Liver (tissue), 9 donors: ENCODE data around the gene HOXC10. TPM values are rescaled to one million over a fixed set of nuclear protein-coding genes. Genes with fewer than 3 reads are reported as not detected.

Experiments
- DNase-seq: peaks from one replicate; pipeline ENCODE4 v3.0.0-alpha.2; 2017; ENCODE audit warnings: low spot score
- H3K27ac ChIP-seq, 2 donors: one replicate each; pipeline ENCODE4 v1.7.0; 2013; ENCODE audit warnings: inconsistent platforms in 2 of 2, low read length in 2 of 2, control low read depth in 1 of 2, low read depth in 1 of 2, mild to moderate bottlenecking in 1 of 2
- H3K27me3 ChIP-seq, 4 donors: one replicate each; pipeline versions ENCODE4 v1.6.1 to v1.7.0; 2013; ENCODE audit warnings: low read length in 3 of 4, inconsistent platforms in 1 of 4, mild to moderate bottlenecking in 1 of 4, moderate library complexity in 1 of 4; ENCODE audit not compliant: control insufficient read depth in 4 of 4, insufficient read depth in 4 of 4
- H3K36me3 ChIP-seq, 4 donors: one replicate each; pipeline versions ENCODE4 v1.6.1 to v1.7.0; 2013; ENCODE audit warnings: low read length in 3 of 4, mild to moderate bottlenecking in 3 of 4, low read depth in 1 of 4, moderate library complexity in 1 of 4; ENCODE audit not compliant: control insufficient read depth in 4 of 4, insufficient read depth in 3 of 4
- H3K4me1 ChIP-seq, 4 donors: one replicate each; pipeline versions ENCODE4 v1.6.1 to v1.7.0; 2013; ENCODE audit warnings: low read length in 3 of 4, mild to moderate bottlenecking in 3 of 4, moderate library complexity in 1 of 4; ENCODE audit not compliant: control insufficient read depth in 4 of 4, insufficient read depth in 4 of 4
- H3K4me3 ChIP-seq, 3 donors: one replicate each; pipeline versions ENCODE4 v1.6.1 to v1.7.0; 2013; ENCODE audit warnings: low read length in 3 of 3, control low read depth in 1 of 3, low read depth in 1 of 3, mild to moderate bottlenecking in 1 of 3
- H3K9ac ChIP-seq, 2 donors: one replicate each; pipeline ENCODE4 v1.7.0; 2013; ENCODE audit warnings: low read length in 2 of 2, mild to moderate bottlenecking in 2 of 2, moderate library complexity in 2 of 2, control low read depth in 1 of 2, low read depth in 1 of 2
- H3K9me3 ChIP-seq, 4 donors: one replicate each; pipeline versions ENCODE4 v1.6.1 to v1.7.0; 2013; ENCODE audit warnings: low read length in 3 of 4; ENCODE audit not compliant: control insufficient read depth in 4 of 4
- ATF3 ChIP-seq: IDR thresholded peaks from 2 replicates; pipeline ENCODE4 v1.6.1; 2016; ENCODE audit warnings: antibody characterized with exemption
- EGR1 ChIP-seq, 2 donors: IDR thresholded peaks; 2 replicates each; pipeline ENCODE4 v1.6.1; 2016 to 2018; ENCODE audit warnings: antibody characterized with exemption in 2 of 2, low read depth in 2 of 2
- FOXA1 ChIP-seq: IDR thresholded peaks from 2 replicates; pipeline ENCODE4 v1.6.1; 2016; ENCODE audit warnings: antibody characterized with exemption
- FOXA2 ChIP-seq: IDR thresholded peaks from 2 replicates; pipeline ENCODE4 v1.6.1; 2016; ENCODE audit warnings: antibody characterized with exemption
- GABPA ChIP-seq, 2 donors: IDR thresholded peaks in 1 of 2; conservative IDR thresholded peaks in 1 of 2; 2 replicates each; pipeline ENCODE4 v1.6.1; 2016; ENCODE audit warnings: antibody characterized with exemption in 2 of 2, mild to moderate bottlenecking in 1 of 2, moderate library complexity in 1 of 2
- HNF4A ChIP-seq, 2 donors: conservative IDR thresholded peaks; 2 replicates each; pipeline ENCODE4 v1.6.1; 2016; ENCODE audit warnings: antibody characterized with exemption in 2 of 2, mild to moderate bottlenecking in 2 of 2
- JUND ChIP-seq, 2 donors: IDR thresholded peaks; 2 replicates each; pipeline ENCODE4 v1.6.1; 2016; ENCODE audit warnings: antibody characterized with exemption in 2 of 2
- NR2F2 ChIP-seq: IDR thresholded peaks from 2 replicates; pipeline ENCODE4 v1.6.1; 2016; ENCODE audit warnings: antibody characterized with exemption
- RAD21 ChIP-seq, 2 donors: IDR thresholded peaks; 2 replicates each; pipeline ENCODE4 v1.6.1; 2016; ENCODE audit warnings: antibody characterized with exemption in 2 of 2, mild to moderate bottlenecking in 2 of 2
- REST ChIP-seq: IDR thresholded peaks from 2 replicates; pipeline ENCODE4 v1.6.1; 2016; ENCODE audit warnings: antibody characterized with exemption, mild to moderate bottlenecking
- TAF1 ChIP-seq: conservative IDR thresholded peaks from 2 replicates; pipeline ENCODE4 v1.6.1; 2016; ENCODE audit warnings: antibody characterized with exemption, mild to moderate bottlenecking
- YY1 ChIP-seq: IDR thresholded peaks from 2 replicates; pipeline ENCODE4 v1.6.1; 2016; ENCODE audit warnings: antibody characterized with exemption, mild to moderate bottlenecking
- ZBTB33 ChIP-seq: IDR thresholded peaks from 2 replicates; pipeline ENCODE4 v1.6.1; 2016; ENCODE audit warnings: antibody characterized with exemption
- WGBS: extraction: QIAGEN DNeasy Blood & Tissue Kit; methylation state at CpG from one replicate; pipeline ENCODE4 v1.1.7; 2013; 5-methylcytosine and 5-hydroxymethylcytosine counted together
- polyA plus RNA-seq, 2 donors: library from polyadenylated mRNA; stranded (reverse) in 1 of 2; unstranded in 1 of 2; fragments of 200-250 nt in 1 of 2; fragments of >200 nt in 1 of 2; fragmentation: Nextera tagmentation in 1 of 2; extraction: Ambion mirVana in 1 of 2; gene quantifications; one replicate each; pipeline versions ENCODE4 v1.2.1 to v1.2.3, GENCODE V29; 2013 to 2015
- total RNA-seq, 2 donors: library from RNA; depleted of rRNA; stranded (reverse); fragments of >200 nt; gene quantifications; one replicate each; pipeline ENCODE4 v1.2.3, GENCODE V29; 2014
- donor health status: healthy.
- donor health status: healthy.
- donor health status: healthy.
- donor health status: healthy.
- donor health status: healthy.

HOXC10 gene
- total and polyA plus RNA-seq, 4 donors, result not detected

- Histone ChIP-seq H3K36me3 (no peaks in the 10 kb centered on the region), H3K27me3 (peaks cover 9 to 55% (median 16%) of the 10 kb centered on the region in 4 donors), H3K9me3 (no peaks in the 10 kb centered on the region), H3K9ac (no peak overlapping the region), H3K4me1 (peaks cover 11 to 23% (median 15%) of the 10 kb centered on the region in 4 donors), H3K4me3 (peak overlapping the region in 1 of 3 donors; percentile 18), H3K27ac (no peak overlapping the region)
- no peak for DNase-seq
- WGBS, result 6% methylated on average over 35 of the region's 35 CpGs
- TF ChIP-seq JUND (IDR thresholded peaks at IDR 0.05) (no peak), NR2F2 (no peak)
These were observed 14.7 kb downstream of the HOXC10 start for GRCh38 chr12:53999559-54000115.

GRCh38 chr12:54000116-54001114 is 15.5 kb downstream of the HOXC10 start, which contains the start of gene HOXC9:
Gene HOXC9 (plus strand): TSS chr12:54000161. CDS start chr12:54000189, 28 bp downstream.
- Histone ChIP-seq H3K36me3 (no peaks in the 10 kb centered on the region), H3K4me3 (peak within 1 kb of the TSS in 1 of 3 donors; percentile 18), H3K27ac (no peak within 1 kb of the TSS), H3K9me3 (no peaks in the 10 kb centered on the region), H3K4me1 (peaks cover 7 to 16% (median 8%) of the 10 kb centered on the region in 4 donors), H3K9ac (no peak within 1 kb of the TSS), H3K27me3 (peaks cover 9 to 52% (median 14%) of the 10 kb centered on the region in 4 donors)
- no peak for TF ChIP-seq TAF1
- TF ChIP-seq ZBTB33, result no peak
- no peak for TF ChIP-seq FOXA1
- TF ChIP-seq EGR1 (IDR thresholded peaks at IDR 0.05; ENCODE audit: low read depth in 2 of 2), result no peak
- TF ChIP-seq GABPA (IDR thresholded peaks at IDR 0.05 in 1 of 2, conservative IDR thresholded peaks at IDR 0.05 in 1 of 2), result no peak
- TF ChIP-seq HNF4A (conservative IDR thresholded peaks at IDR 0.05), result no peak
- TF ChIP-seq ATF3, result no peak
- 4% methylated on average over 87 of the region's 87 CpGs for WGBS
- no peak for DNase-seq

GRCh38 chr12:54001283-54002187 is 16.6 kb downstream of the HOXC10 start:
- no peak for DNase-seq
- 18% methylated on average over 8 of the region's 8 CpGs for WGBS
- no peaks in the 10 kb centered on the region for H3K36me3 ChIP-seq
- no peak overlapping the region for H3K27ac ChIP-seq
- H3K9ac ChIP-seq, result no peak overlapping the region
- no peak overlapping the region for H3K4me3 ChIP-seq
- TF ChIP-seq FOXA2, result no peak
- no peak for TF ChIP-seq ATF3
- TF ChIP-seq RAD21 (IDR thresholded peaks at IDR 0.05), result no peak
- TF ChIP-seq REST, result no peak
- TF ChIP-seq EGR1 (IDR thresholded peaks at IDR 0.05; ENCODE audit: low read depth in 2 of 2), result no peak
- TF ChIP-seq YY1, result no peak
- no peak for TF ChIP-seq TAF1
- no peak for TF ChIP-seq JUND (IDR thresholded peaks at IDR 0.05)
- H3K27me3 ChIP-seq, result peaks cover 9 to 48% (median 11%) of the 10 kb centered on the region in 4 donors
- peaks cover 5 to 12% (median 9%) of the 10 kb centered on the region in 4 donors for H3K4me1 ChIP-seq
- no peaks in the 10 kb centered on the region for H3K9me3 ChIP-seq
